ENCODE results near the gene ATF3. TPM values are rescaled to one million over a fixed set of nuclear protein-coding genes. Genes with fewer than 3 reads are reported as not detected.

ATF3 gene
- polyA plus RNA-seq, 3 donors, result 10.4 to 227 (median 13.3) TPM

DNA sequence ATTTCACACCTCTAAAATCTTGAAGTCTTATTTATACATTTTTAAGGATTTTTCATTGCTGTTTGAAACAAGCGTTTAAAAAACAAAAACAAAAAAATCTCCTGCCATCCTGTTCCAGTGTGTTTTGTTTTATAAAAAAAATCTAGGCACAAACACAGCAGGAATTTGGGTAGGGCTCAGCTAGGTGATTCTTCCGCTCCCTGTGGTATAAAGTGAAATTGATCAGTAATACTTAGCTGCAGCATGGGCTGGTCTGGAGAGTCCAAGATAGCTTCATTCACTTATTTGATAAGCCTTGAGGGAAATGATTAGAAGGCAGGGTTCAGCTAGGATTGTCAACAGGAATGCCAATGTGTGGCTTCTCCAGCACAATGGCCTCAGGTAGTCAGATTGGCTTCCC lies 25.7 kb downstream of the ATF3 start:
- Histone ChIP-seq H3K9me3 (replicated peaks in 1 of 2; ENCODE audit: control insufficient read depth in 1 of 2, insufficient read depth in 1 of 2, low read length in 2 of 2) (no peaks in the 10 kb centered on the region), H3K79me2 (ENCODE audit: insufficient read depth, low read length) (no peaks in the 10 kb centered on the region), H3K4me2 (replicated peaks; ENCODE audit: extremely low read depth, low read length, poor library complexity, severe bottlenecking) (no peak overlapping the region), H3K36me3 (replicated peaks in 1 of 2; ENCODE audit: control insufficient read depth in 1 of 2, insufficient read depth in 2 of 2, low read length in 2 of 2) (no peaks in the 10 kb centered on the region), H3K4me1 (ENCODE audit: control insufficient read depth in 1 of 2, insufficient read depth in 2 of 2, low read length in 2 of 2) (peaks cover 53 to 57% of the 10 kb centered on the region in 2 donors), H3K27me3 (ENCODE audit: control insufficient read depth in 2 of 2, insufficient read depth in 2 of 2, low read length in 2 of 2) (no peaks in the 10 kb centered on the region), H3K27ac (ENCODE audit: low read depth in 1 of 2, low read length in 2 of 2) (peak overlapping the region; percentile 88 to 92), H2AFZ (ENCODE audit: insufficient read depth, low read depth, low read length, poor library complexity, severe bottlenecking) (no peak overlapping the region), H3K9ac (ENCODE audit: insufficient read depth, low read length, poor library complexity, severe bottlenecking) (no peak overlapping the region), H3K4me3 (replicated peaks in 1 of 3; ENCODE audit: low read depth in 2 of 3, low read length in 3 of 3) (no peak overlapping the region), H4K20me1 (ENCODE audit: insufficient read depth, low read length) (no peaks in the 10 kb centered on the region)
- Mint-ChIP-seq H3K36me3 (no peaks in the 10 kb centered on the region), H3K27me3 (ENCODE audit: low read depth in 3 of 3) (peaks cover 0 to 4% (median 1%) of the 10 kb centered on the region in 3 donors), H3K4me3 (no peak overlapping the region), H3K27ac (peak overlapping the region; percentile 87 to 98 (median 97)), H3K9me3 (no peaks in the 10 kb centered on the region), H3K4me1 (peaks cover 50% of the 10 kb centered on the region)
- WGBS (ENCODE audit: insufficient coverage), result no CpG with 5 or more reads among the region's 2 CpGs
- TF ChIP-seq, protein P1, sequence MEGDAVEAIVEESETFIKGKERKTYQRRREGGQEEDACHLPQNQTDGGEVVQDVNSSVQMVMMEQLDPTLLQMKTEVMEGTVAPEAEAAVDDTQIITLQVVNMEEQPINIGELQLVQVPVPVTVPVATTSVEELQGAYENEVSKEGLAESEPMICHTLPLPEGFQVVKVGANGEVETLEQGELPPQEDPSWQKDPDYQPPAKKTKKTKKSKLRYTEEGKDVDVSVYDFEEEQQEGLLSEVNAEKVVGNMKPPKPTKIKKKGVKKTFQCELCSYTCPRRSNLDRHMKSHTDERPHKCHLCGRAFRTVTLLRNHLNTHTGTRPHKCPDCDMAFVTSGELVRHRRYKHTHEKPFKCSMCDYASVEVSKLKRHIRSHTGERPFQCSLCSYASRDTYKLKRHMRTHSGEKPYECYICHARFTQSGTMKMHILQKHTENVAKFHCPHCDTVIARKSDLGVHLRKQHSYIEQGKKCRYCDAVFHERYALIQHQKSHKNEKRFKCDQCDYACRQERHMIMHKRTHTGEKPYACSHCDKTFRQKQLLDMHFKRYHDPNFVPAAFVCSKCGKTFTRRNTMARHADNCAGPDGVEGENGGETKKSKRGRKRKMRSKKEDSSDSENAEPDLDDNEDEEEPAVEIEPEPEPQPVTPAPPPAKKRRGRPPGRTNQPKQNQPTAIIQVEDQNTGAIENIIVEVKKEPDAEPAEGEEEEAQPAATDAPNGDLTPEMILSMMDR (IDR thresholded peaks at IDR 0.05), result no peak
- intact Hi-C loops (cut with micrococcal nuclease), result loop anchor here (5.0 kb wide), 2 partner anchors 33 to 157 kb away; no protein-coding TSS in a partner anchor
- DNase-seq, result no peak

DNA sequence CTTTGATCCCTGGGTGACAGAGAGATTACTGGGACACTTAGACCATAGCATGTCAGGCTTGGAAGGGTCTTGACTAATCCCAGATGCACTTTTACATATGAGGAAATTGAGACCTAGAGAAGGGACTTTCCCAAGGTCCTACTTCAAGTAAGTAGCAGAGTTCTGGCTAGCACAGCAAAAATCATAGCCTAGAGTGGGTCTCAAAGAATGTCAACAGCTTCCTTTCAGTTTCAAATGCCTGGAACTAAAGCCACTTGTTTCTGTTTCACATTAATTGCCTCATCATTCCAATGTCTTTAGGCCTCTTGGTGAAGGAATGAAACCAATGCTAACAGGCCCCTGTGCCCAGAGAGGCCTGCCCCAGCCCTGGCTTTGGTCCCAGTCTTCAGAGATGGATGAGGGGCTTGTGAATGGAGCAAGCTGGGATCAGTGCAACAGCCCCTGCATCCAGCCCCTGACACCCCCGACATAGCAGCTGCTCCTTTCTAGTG lies 26.6 kb downstream of the ATF3 start:
- no peaks in the 10 kb centered on the region for H3K36me3 ChIP-seq (replicated peaks in 1 of 2; ENCODE audit: control insufficient read depth in 1 of 2, insufficient read depth in 2 of 2, low read length in 2 of 2)
- H2AFZ ChIP-seq (ENCODE audit: insufficient read depth, low read depth, low read length, poor library complexity, severe bottlenecking), result peak overlapping the region; percentile 64
- H3K36me3 Mint-ChIP-seq, result no peaks in the 10 kb centered on the region
- peaks cover 0 to 4% (median 1%) of the 10 kb centered on the region in 3 donors for H3K27me3 Mint-ChIP-seq (ENCODE audit: low read depth in 3 of 3)
- no peaks in the 10 kb centered on the region for H3K27me3 ChIP-seq (ENCODE audit: control insufficient read depth in 2 of 2, insufficient read depth in 2 of 2, low read length in 2 of 2)
- peaks cover 0 to 7% (median under 1%) of the 10 kb centered on the region in 7 donors for H3K9me3 Mint-ChIP-seq
- TF ChIP-seq, protein P1 (IDR thresholded peaks at IDR 0.05), result no peak
- DNase-seq, result peak; percentile 78 to 96 (median 89)
- peaks cover 53% of the 10 kb centered on the region for H3K4me1 Mint-ChIP-seq
- H3K27ac Mint-ChIP-seq, result peak overlapping the region; percentile 87 to 98 (median 97)
- intact Hi-C loops (cut with micrococcal nuclease), result no loop called here
- H3K9me3 ChIP-seq (replicated peaks in 1 of 2; ENCODE audit: control insufficient read depth in 1 of 2, insufficient read depth in 1 of 2, low read length in 2 of 2), result peaks cover 0 to under 1% of the 10 kb centered on the region in 2 donors
- H3K4me1 ChIP-seq (ENCODE audit: control insufficient read depth in 1 of 2, insufficient read depth in 2 of 2, low read length in 2 of 2), result peaks cover 52 to 53% of the 10 kb centered on the region in 2 donors
- peak overlapping the region; percentile 88 to 92 for H3K27ac ChIP-seq (ENCODE audit: low read depth in 1 of 2, low read length in 2 of 2)
- H3K4me3 Mint-ChIP-seq, result peak overlapping the region; percentile 63 to 64
- no peaks in the 10 kb centered on the region for H4K20me1 ChIP-seq (ENCODE audit: insufficient read depth, low read length)
- H3K9ac ChIP-seq (ENCODE audit: insufficient read depth, low read length, poor library complexity, severe bottlenecking), result peak overlapping the region; percentile 22
- H3K79me2 ChIP-seq (ENCODE audit: insufficient read depth, low read length), result no peaks in the 10 kb centered on the region
- peak overlapping the region; percentile 65 for H3K4me2 ChIP-seq (replicated peaks; ENCODE audit: extremely low read depth, low read length, poor library complexity, severe bottlenecking)
- H3K4me3 ChIP-seq (replicated peaks in 1 of 3; ENCODE audit: low read depth in 2 of 3, low read length in 3 of 3), result peak overlapping the region in 1 of 3 experiments; percentile 47
- WGBS (ENCODE audit: insufficient coverage), result no CpG with 5 or more reads among the region's 1 CpG
